DOHH2 (cell line): ENCODE results near the gene NME1.
"Not testable (repeated sequence)": the region's sequence is repeated elsewhere in the genome, so short reads cannot be mapped to it uniquely, and the experiment has no call there.

ENCODE experiments used
- H3F3A ChIP-seq: fragments of 200-600 bp; sonication (generic), shearing (Covaris generic); 2 replicates; pipeline ENCODE4 v1.6.0; 2016; ENCODE audit warnings: antibody characterized with exemption, mild to moderate bottlenecking; ENCODE audit not compliant: control insufficient read depth, insufficient read depth
- H3K27ac ChIP-seq: fragments of 200-600 bp; sonication (generic); 2 replicates; pipeline ENCODE4 v1.5.1; 2014; ENCODE audit warnings: low read depth, mild to moderate bottlenecking, low read length, moderate library complexity
- H3K27me3 ChIP-seq: fragments of 200-600 bp; sonication (generic); 2 replicates; pipeline ENCODE4 v1.6.1; 2014; ENCODE audit warnings: mild to moderate bottlenecking, low read length, mixed read lengths; ENCODE audit not compliant: control insufficient read depth
- H3K36me3 ChIP-seq: fragments of 200-600 bp; sonication (generic); 2 replicates; pipeline ENCODE4 v1.6.1; 2014; ENCODE audit warnings: mild to moderate bottlenecking, low read length, moderate library complexity, mixed read lengths; ENCODE audit not compliant: control insufficient read depth
- H3K4me1 ChIP-seq: fragments of 200-600 bp; sonication (generic); 2 replicates; pipeline ENCODE4 v1.6.1; 2014; ENCODE audit warnings: mild to moderate bottlenecking, low read length, mixed read lengths; ENCODE audit not compliant: control insufficient read depth
- H3K4me2 ChIP-seq: fragments of 200-600 bp; sonication (generic); 2 replicates; pipeline ENCODE4 v1.6.0; 2014; ENCODE audit warnings: mild to moderate bottlenecking, low read length, moderate library complexity
- H3K4me3 ChIP-seq: fragments of 200-600 bp; sonication (generic); 2 replicates; pipeline ENCODE4 v1.5.1; 2014; ENCODE audit warnings: mild to moderate bottlenecking, low read length, mixed read lengths
- H3K79me2 ChIP-seq: fragments of 200-600 bp; sonication (generic); 2 replicates; pipeline ENCODE4 v1.6.1; 2014; ENCODE audit warnings: mild to moderate bottlenecking, low read length, mixed read lengths; ENCODE audit not compliant: control insufficient read depth
- H3K9me2 ChIP-seq: fragments of 200-600 bp; sonication (generic); replicated peaks from 2 replicates; pipeline ENCODE4 v1.6.1; 2014; ENCODE audit warnings: mild to moderate bottlenecking, low read length, mixed read lengths; ENCODE audit not compliant: control insufficient read depth
- H3K9me3 ChIP-seq: fragments of 200-600 bp; sonication (generic); 2 replicates; pipeline ENCODE4 v1.6.1; 2014; ENCODE audit warnings: antibody characterized with exemption, low read length, mixed read lengths; ENCODE audit not compliant: control insufficient read depth, insufficient read depth
- H4K20me1 ChIP-seq: fragments of 200-600 bp; sonication (generic); 2 replicates; pipeline ENCODE4 v1.6.0; 2014; ENCODE audit warnings: low read depth, mild to moderate bottlenecking, antibody characterized with exemption, low read length, moderate library complexity; ENCODE audit not compliant: control insufficient read depth, insufficient read depth
- EZH2phosphoT487 ChIP-seq: fragments of 200-600 bp; sonication (generic); IDR thresholded peaks from 2 replicates; pipeline ENCODE4 v1.6.1; 2017; ENCODE audit warnings: borderline replicate concordance, mild to moderate bottlenecking, antibody characterized with exemption, low read length, moderate library complexity, mixed read lengths
- TF ChIP-seq, protein P1 (sequence below): fragments of 200-600 bp; sonication (generic); IDR thresholded peaks from one replicate; pipeline ENCODE4 v1.5.1; 2014; ENCODE audit warnings: antibody characterized with exemption, mild to moderate bottlenecking, low read depth, low read length; ENCODE audit not compliant: poor library complexity, severe bottlenecking

NME1 gene

DNA sequence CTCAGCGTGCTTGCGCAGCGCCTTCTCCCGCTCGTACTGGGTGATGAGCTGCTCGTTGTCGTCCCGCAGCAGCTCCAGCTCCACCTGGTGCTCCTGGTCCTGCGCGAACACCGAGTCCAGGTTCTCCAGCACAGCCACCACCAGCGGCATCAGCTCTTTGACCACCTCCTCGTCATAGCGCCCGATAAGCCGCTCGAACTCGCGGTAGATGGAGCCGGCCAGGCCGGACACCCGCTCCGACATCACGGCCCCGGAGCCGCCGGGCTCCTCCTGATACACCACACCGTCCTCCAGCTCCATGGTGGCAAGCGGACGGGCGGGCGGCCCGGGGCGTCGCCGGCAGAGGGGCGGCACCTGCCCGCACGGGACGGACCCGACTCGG lies 33.0 kb upstream of the NME1 start:
- Histone ChIP-seq H3K4me2 (peak overlapping the region; percentile 82), H3F3A (0 out of 2 replicates have a peak, but pooled peaks cover 2% of the 10 kb centered on the region), H3K4me1 (peaks cover 34% of the 10 kb centered on the region), H3K79me2 (peaks cover 59% of the 10 kb centered on the region), H4K20me1 (peaks cover 14% of the 10 kb centered on the region), H3K4me3 (peak overlapping the region; percentile 82), H3K9me2 (no peaks in the 10 kb centered on the region), H3K27ac (peak overlapping the region; percentile 45), H3K27me3 (no peaks in the 10 kb centered on the region), H3K36me3 (peaks cover 6% of the 10 kb centered on the region), H3K9me3 (no peaks in the 10 kb centered on the region)
- no peak for TF ChIP-seq EZH2phosphoT487
- TF ChIP-seq, protein P1, sequence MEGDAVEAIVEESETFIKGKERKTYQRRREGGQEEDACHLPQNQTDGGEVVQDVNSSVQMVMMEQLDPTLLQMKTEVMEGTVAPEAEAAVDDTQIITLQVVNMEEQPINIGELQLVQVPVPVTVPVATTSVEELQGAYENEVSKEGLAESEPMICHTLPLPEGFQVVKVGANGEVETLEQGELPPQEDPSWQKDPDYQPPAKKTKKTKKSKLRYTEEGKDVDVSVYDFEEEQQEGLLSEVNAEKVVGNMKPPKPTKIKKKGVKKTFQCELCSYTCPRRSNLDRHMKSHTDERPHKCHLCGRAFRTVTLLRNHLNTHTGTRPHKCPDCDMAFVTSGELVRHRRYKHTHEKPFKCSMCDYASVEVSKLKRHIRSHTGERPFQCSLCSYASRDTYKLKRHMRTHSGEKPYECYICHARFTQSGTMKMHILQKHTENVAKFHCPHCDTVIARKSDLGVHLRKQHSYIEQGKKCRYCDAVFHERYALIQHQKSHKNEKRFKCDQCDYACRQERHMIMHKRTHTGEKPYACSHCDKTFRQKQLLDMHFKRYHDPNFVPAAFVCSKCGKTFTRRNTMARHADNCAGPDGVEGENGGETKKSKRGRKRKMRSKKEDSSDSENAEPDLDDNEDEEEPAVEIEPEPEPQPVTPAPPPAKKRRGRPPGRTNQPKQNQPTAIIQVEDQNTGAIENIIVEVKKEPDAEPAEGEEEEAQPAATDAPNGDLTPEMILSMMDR = no peak

DNA sequence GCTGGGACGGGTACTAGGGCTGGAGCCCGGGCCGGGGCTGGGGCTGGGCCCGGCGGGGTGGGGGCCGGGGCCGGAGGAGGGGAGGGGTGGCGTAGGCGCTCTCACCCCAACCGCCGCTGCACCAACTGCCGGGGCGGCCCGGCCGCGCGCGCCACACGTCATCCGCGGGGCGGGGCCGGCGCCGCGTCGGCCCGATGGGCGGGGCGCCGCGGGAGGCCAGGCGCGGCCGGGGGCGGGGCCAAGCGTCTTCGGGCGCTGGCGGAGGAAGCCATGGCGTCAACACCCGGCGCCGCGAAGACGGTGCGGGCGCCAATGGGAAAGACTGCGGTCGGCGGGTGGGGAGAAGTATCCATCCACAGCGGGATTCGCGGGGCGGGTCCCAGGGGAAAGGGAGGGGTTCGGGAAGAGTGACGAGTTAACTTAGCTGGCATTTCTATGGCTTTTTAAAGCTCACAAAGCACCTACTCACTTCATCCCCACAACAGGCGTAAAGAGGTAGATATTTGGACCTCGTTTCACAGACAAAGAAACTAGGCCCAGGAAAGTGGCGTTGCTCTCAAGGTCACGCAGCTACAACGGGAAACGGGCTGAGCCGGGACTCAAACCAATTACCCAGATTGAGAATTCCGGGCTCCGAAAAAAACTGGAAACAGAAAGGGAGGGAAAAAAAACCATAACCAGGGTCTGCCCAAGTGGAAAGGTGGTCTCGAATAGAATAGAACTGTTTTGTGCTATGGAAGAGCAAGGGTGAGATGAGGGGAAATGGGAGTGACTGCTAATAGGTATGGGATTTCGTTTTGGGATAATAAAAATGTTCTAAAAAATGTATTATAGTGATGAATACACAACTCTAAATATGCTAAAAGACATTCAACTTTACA lies 32.4 kb upstream of the NME1 start, which contains the start of gene SPAG9:
Gene SPAG9, minus strand, starts transcription at position 130 of the 881 bp plus-strand sequence. CDS start 212 bp downstream, outside the sequence.
- peak within 1 kb of the TSS; percentile 94 for H3K4me2 ChIP-seq
- no peaks in the 10 kb centered on the region for H3K9me2 ChIP-seq
- peaks cover 52% of the 10 kb centered on the region for H3K79me2 ChIP-seq
- H3K36me3 ChIP-seq = peaks cover 6% of the 10 kb centered on the region
- 0 out of 2 replicates have a peak, but pooled peaks cover 2% of the 10 kb centered on the region for H3F3A ChIP-seq
- peaks cover 14% of the 10 kb centered on the region for H4K20me1 ChIP-seq
- H3K9me3 ChIP-seq = no peaks in the 10 kb centered on the region
- H3K4me3 ChIP-seq = peak within 1 kb of the TSS; percentile 83
- TF ChIP-seq EZH2phosphoT487 = no peak
- TF ChIP-seq, protein P1 = no peak
- H3K4me1 ChIP-seq = peaks cover 34% of the 10 kb centered on the region
- H3K27me3 ChIP-seq = no peaks in the 10 kb centered on the region
- H3K27ac ChIP-seq = peak within 1 kb of the TSS; percentile 67

DNA sequence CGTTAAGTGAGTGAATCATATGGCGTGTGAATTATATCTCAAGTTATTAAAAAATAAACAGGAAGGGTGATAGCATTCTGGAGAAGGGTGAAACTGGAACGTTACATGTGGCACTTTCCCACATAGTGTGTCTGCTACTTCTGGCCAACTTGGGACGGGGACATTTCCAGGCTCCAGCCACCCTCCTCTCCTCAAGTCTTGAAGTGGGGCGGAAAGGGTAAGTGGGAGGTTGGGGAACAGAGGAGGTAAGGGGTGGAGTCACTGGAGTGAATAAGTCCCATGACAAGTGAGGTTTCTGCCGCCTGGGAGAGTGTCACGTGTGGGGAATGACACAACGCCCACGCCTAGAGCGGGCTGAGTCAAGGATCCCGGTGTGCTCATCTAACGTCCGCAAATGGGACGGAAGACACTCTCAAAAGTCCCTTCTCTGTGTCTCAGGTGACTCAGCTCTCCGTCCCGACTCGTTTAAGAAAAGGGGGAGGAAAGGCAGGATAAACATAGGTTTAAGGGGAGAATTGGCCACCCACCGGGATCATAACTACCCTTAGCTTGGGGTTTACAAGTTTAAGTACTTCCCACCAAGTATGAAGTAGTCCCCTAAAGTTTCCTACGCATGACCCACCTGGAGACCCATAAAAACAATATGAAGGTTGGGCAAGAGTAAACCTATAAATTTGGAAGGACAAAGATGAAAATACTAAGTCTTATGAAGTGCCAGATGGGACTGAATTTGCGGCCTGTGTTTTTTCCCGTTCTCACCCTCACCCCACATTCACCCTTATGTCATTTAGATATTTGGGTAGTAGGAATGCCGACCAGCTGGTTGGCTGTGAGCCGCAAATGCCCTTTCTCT lies 31.5 kb upstream of the NME1 start:
- Histone ChIP-seq H3K36me3 (peaks cover 6% of the 10 kb centered on the region), H3F3A (0 out of 2 replicates have a peak, but pooled peaks cover 2% of the 10 kb centered on the region), H3K4me2 (peak overlapping the region; percentile 94), H3K9me2 (no peaks in the 10 kb centered on the region), H4K20me1 (peaks cover 11% of the 10 kb centered on the region), H3K27ac (peak overlapping the region; percentile 67), H3K79me2 (peaks cover 44% of the 10 kb centered on the region), H3K9me3 (no peaks in the 10 kb centered on the region), H3K27me3 (no peaks in the 10 kb centered on the region), H3K4me1 (peaks cover 31% of the 10 kb centered on the region), H3K4me3 (peak overlapping the region; percentile 83)
- TF ChIP-seq EZH2phosphoT487 = no peak
- TF ChIP-seq, protein P1 = no peak

DNA sequence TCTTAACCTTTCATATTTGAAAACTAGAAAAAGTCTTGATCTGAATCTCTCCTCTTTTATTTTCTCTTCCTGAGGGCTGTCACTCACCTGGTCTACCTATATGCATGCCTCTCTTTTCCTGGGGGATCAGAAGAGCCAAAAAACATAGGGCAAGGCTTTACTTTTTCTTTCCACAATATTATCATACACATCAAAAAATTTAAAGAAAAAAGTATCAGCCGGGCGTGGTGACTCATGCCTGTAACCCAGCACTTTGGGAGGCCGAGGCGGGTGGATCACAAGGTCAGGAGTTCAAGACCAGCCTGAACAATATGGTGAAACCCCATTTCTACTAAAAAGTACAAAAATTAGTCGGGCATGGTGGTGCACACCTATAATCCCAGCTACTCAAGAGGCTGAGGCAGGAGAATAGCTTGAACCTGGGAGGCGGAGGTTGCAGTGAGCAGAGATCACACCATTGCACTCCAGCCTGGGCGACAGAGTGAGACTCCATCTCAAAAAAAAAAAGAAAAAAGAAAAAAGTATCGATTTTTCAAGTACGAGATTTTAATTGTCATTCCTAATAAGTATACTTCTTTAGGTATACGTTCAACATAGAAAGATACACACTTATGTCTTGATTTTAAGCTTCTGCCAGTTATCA lies 30.8 kb upstream of the NME1 start:
- H3K27ac ChIP-seq, H3K27me3 ChIP-seq, H3K36me3 ChIP-seq, H3K9me3 ChIP-seq, H3K9me2 ChIP-seq, H3F3A ChIP-seq: not testable (repeated sequence)
- Histone ChIP-seq H3K79me2 (peaks cover 36% of the 10 kb centered on the region), H3K4me2 (peak overlapping the region; percentile 94; the same call in 1 of the 2 replicates), H4K20me1 (peaks cover 11% of the 10 kb centered on the region), H3K4me1 (peaks cover 27% of the 10 kb centered on the region), H3K4me3 (peak overlapping the region; percentile 83; the same call in 1 of the 2 replicates)
